Small intestine (tissue), 7 donors: ENCODE results near the gene MX2. TPM values are rescaled to one million over a fixed set of nuclear protein-coding genes. Genes with fewer than 3 reads are reported as not detected.
A peak's percentile ranks its signal among the peaks of the same experiment; 100 is the strongest.
"Not testable (repeated sequence)": the region's sequence is repeated elsewhere in the genome, so short reads cannot be mapped to it uniquely, and the experiment has no call there.

Experiments used
- DNase-seq, 2 donors: peaks; one replicate each; pipeline versions ENCODE4 v3.0.0 to v3.0.0-alpha.2; 2013
- FAIRE-seq: peaks from 2 replicates; lab custom pipeline; 2012; peaks lifted over from hg19 to GRCh38; lab: Jason Lieb, UNC
- H3K27ac ChIP-seq, 3 donors: one replicate each; pipeline ENCODE4 v1.5.1; 2013; ENCODE audit warnings: low read length in 2 of 3, mild to moderate bottlenecking in 2 of 3, control low read depth in 1 of 3, inconsistent platforms in 1 of 3, low read depth in 1 of 3, moderate library complexity in 1 of 3
- H3K27me3 ChIP-seq, 3 donors: one replicate each; pipeline ENCODE4 v1.6.1; 2013; ENCODE audit warnings: low read length in 3 of 3, inconsistent platforms in 1 of 3; ENCODE audit not compliant: control insufficient read depth in 3 of 3, insufficient read depth in 3 of 3
- H3K36me3 ChIP-seq, 3 donors: one replicate each; pipeline ENCODE4 v1.6.1; 2013; ENCODE audit warnings: low read length in 3 of 3, inconsistent platforms in 1 of 3, low read depth in 1 of 3, mild to moderate bottlenecking in 1 of 3, moderate library complexity in 1 of 3; ENCODE audit not compliant: control insufficient read depth in 3 of 3, insufficient read depth in 2 of 3
- H3K4me1 ChIP-seq, 3 donors: one replicate each; pipeline ENCODE4 v1.6.1; 2013; ENCODE audit warnings: low read length in 2 of 3, inconsistent platforms in 1 of 3, low read depth in 1 of 3, mild to moderate bottlenecking in 1 of 3, moderate library complexity in 1 of 3; ENCODE audit not compliant: control insufficient read depth in 3 of 3, insufficient read depth in 2 of 3
- H3K4me3 ChIP-seq, 3 donors: one replicate each; pipeline ENCODE4 v1.5.1; 2013; ENCODE audit warnings: low read length in 3 of 3, control low read depth in 1 of 3, inconsistent platforms in 1 of 3, low read depth in 1 of 3, mild to moderate bottlenecking in 1 of 3, moderate library complexity in 1 of 3
- H3K9me3 ChIP-seq, 2 donors: one replicate each; pipeline ENCODE4 v1.6.1; 2013; ENCODE audit warnings: low read depth in 1 of 2, low read length in 1 of 2; ENCODE audit not compliant: control insufficient read depth in 2 of 2, insufficient read depth in 1 of 2
- WGBS, 3 donors: extraction: QIAGEN DNeasy Blood & Tissue Kit; methylation state at CpG; one replicate each; pipeline ENCODE4 v1.1.7; 2013; 5-methylcytosine and 5-hydroxymethylcytosine counted together
- polyA plus RNA-seq, 4 donors: library from polyadenylated mRNA; stranded (reverse) in 3 of 4; unstranded in 1 of 4; fragments of 200-250 nt in 3 of 4; fragments of 120-200 nt in 1 of 4; gene quantifications; one replicate each; pipeline versions ENCODE4 v1.2.1 to v1.2.3, GENCODE V29; 2013
- donor health status: healthy with polysubstance abuse.
- donor health status: control.
- donor health status: control.
- donor health status: Bipolar disorder and iron deficiency.
- donor health status: healthy.

Gene MX2
- polyA plus RNA-seq, 4 donors: 2.9 to 9.1 (median 5.0) TPM

- Histone ChIP-seq H3K27ac (no peak overlapping the region), H3K36me3 (no peaks in the 10 kb centered on the region), H3K4me3 (no peak overlapping the region), H3K4me1 (peaks cover 0 to 17% (median 0%) of the 10 kb centered on the region in 3 donors), H3K27me3 (no peaks in the 10 kb centered on the region), H3K9me3 (peaks cover 0 to 4% of the 10 kb centered on the region in 2 donors)
- FAIRE-seq: no peak
- DNase-seq: no peak
- WGBS, 3 donors: 94 to 98% (median 96%) methylated on average over 6 of the region's 6 CpGs
Observed at GRCh38 chr21:41418393-41418792, 56.6 kb downstream of the MX2 start.

DNA sequence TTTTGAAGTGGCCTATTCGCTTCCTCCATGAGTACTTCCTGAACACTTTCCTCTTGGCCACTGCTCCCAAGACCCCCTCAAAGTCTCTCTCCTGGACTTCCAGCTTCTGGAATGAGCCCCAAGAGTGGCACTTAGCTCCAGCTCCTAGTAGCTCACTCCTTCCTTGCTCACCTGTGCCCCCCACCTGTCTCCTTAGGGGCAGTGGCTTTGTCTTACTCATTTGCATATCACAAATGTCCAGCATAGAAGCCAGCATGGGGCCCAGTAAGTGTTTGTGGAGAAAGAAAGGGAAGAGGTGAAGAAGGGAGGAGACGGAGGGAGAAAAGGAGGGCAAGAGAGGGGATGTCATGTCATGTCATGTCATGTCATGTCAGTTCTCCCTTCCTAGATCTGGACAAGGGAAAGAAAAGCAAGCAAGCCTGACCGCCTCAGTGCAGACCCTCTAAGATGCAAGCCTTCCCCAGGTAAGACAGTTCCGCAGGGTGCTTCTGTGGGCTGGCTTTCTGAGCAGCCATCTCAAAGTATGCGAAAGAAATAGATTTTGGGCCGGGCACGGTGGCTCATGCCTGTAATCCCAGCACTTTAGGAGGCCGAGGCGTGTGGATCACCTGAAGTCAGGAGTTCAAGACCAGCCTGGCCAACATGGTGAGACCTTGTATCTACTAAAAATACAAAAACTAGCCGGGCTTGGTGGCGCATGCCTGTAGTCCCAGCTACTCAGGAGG, 57.3 kb downstream of the MX2 start:
- Histone ChIP-seq H3K36me3 (no peaks in the 10 kb centered on the region), H3K4me3 (no peak overlapping the region), H3K27me3 (no peaks in the 10 kb centered on the region), H3K4me1 (peaks cover 0 to 17% (median 0%) of the 10 kb centered on the region in 3 donors), H3K27ac (no peak overlapping the region), H3K9me3 (peaks cover 0 to 4% of the 10 kb centered on the region in 2 donors)
- DNase-seq: no peak
- whole genome bisulfite sequencing, 3 donors: 93 to 95% (median 95%) methylated on average over 11 of the region's 11 CpGs
- no peak for FAIRE-seq

GRCh38 chr21:41419921-41420862, 58.4 kb downstream of the MX2 start:
- 4 to 5% (median 4%) methylated on average over 46 to 54 of the region's 54 CpGs for WGBS, 3 donors
- Histone ChIP-seq H3K4me3 (peak overlapping the region; percentile 28 to 64 (median 59)), H3K4me1 (peaks cover 0 to 17% (median 0%) of the 10 kb centered on the region in 3 donors), H3K9me3 (peaks cover 0 to 4% of the 10 kb centered on the region in 2 donors), H3K27me3 (no peaks in the 10 kb centered on the region), H3K36me3 (no peaks in the 10 kb centered on the region), H3K27ac (peak overlapping the region; percentile 91 to 97 (median 92))
- DNase-seq: peak; percentile 92 to 95
- FAIRE-seq: no peak

DNA sequence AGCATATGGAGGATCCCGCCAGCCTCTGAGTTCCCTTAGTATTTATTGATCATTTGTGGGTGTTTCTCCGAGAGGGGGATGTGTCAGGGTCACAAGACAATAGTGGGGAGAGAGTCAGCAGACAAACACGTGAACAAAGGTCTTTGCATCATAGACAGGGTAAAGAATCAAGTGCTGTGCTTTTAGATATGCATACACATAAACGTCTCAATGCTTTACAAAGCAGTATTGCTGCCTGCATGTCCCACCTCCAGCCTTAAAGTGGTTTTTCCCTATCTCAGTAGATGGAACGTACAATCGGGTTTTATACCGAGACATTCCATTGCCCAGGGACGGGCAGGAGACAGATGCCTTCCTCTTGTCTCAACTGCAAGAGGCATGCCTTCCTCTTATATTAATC, 59.2 kb downstream of the MX2 start:
- not testable (repeated sequence) for H3K27me3 ChIP-seq, FAIRE-seq, H3K36me3 ChIP-seq, DNase-seq, H3K9me3 ChIP-seq
- H3K27ac ChIP-seq: peak overlapping the region in 1 of 3 donors; percentile 91
- H3K4me1 ChIP-seq: peaks cover 0 to 22% (median 2%) of the 10 kb centered on the region in 3 donors
- peak overlapping the region in 1 of 3 donors; percentile 59 for H3K4me3 ChIP-seq
- WGBS, 3 donors: 13 to 39% (median 31%) methylated on average over 6 to 7 of the region's 8 CpGs

- DNase-seq: no peak
- WGBS, 3 donors: 94 to 97% (median 96%) methylated on average over 19 of the region's 19 CpGs
- H3K27ac ChIP-seq: no peak overlapping the region
Observed at GRCh38 chr21:41422546-41423304, 60.9 kb downstream of the MX2 start.

GRCh38 chr21:41423305-41423636, 61.4 kb downstream of the MX2 start:
- Histone ChIP-seq H3K4me1 (peaks cover 2 to 22% (median 4%) of the 10 kb centered on the region in 3 donors), H3K27me3 (peaks cover 0 to 10% (median 0%) of the 10 kb centered on the region in 3 donors)
- not testable (repeated sequence) for H3K4me3 ChIP-seq, FAIRE-seq, H3K27ac ChIP-seq, H3K9me3 ChIP-seq, H3K36me3 ChIP-seq, DNase-seq
- WGBS, 3 donors: 70 to 76% (median 76%) methylated on average over 5 of the region's 5 CpGs

More at GRCh38 chr21:41422546-41423304, 60.9 kb downstream of the MX2 start:
- peaks cover 2 to 22% (median 4%) of the 10 kb centered on the region in 3 donors for H3K4me1 ChIP-seq
- H3K36me3 ChIP-seq: no peaks in the 10 kb centered on the region
- peaks cover 0 to 10% (median 0%) of the 10 kb centered on the region in 3 donors for H3K27me3 ChIP-seq
- FAIRE-seq: no peak
- H3K4me3 ChIP-seq: no peak overlapping the region
- H3K9me3 ChIP-seq: peaks cover 0 to 2% of the 10 kb centered on the region in 2 donors

GRCh38 chr21:41425588-41425953, 63.7 kb downstream of the MX2 start:
- Histone ChIP-seq H3K36me3 (peaks cover 0 to 8% (median 2%) of the 10 kb centered on the region in 3 donors), H3K4me1 (peaks cover 2 to 17% (median 4%) of the 10 kb centered on the region in 3 donors), H3K9me3 (no peaks in the 10 kb centered on the region), H3K27ac (peak overlapping the region; percentile 17 to 90 (median 85)), H3K27me3 (peaks cover 0 to 10% (median 0%) of the 10 kb centered on the region in 3 donors), H3K4me3 (peak overlapping the region; percentile 86 to 88 (median 87))
- no peak for FAIRE-seq
- 27 to 35% (median 29%) methylated on average over 7 of the region's 7 CpGs for WGBS, 3 donors
- no peak for DNase-seq
